Measurements from ENCODE around the gene WDR70.

DNA sequence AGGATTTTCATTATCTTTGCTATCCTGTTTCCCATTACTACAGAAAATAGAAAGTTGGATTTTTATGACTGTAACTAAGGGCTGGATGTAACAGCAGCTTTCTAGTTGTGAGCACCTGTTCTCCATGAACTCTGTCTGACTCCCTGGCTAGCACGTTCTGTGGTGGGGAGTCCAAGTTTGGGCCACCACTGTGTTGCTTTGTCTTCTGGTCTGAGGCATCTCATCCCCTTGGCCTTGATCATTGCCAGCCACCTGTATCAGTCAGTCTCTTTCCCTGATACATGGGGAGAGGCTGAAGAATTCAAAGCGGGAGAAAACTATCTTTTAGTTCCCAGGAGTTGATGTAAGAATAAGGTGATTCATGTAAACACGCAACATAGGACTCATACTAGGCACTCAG lies 33.4 kb downstream of the WDR70 start:
- TF ChIP-seq, protein P1, sequence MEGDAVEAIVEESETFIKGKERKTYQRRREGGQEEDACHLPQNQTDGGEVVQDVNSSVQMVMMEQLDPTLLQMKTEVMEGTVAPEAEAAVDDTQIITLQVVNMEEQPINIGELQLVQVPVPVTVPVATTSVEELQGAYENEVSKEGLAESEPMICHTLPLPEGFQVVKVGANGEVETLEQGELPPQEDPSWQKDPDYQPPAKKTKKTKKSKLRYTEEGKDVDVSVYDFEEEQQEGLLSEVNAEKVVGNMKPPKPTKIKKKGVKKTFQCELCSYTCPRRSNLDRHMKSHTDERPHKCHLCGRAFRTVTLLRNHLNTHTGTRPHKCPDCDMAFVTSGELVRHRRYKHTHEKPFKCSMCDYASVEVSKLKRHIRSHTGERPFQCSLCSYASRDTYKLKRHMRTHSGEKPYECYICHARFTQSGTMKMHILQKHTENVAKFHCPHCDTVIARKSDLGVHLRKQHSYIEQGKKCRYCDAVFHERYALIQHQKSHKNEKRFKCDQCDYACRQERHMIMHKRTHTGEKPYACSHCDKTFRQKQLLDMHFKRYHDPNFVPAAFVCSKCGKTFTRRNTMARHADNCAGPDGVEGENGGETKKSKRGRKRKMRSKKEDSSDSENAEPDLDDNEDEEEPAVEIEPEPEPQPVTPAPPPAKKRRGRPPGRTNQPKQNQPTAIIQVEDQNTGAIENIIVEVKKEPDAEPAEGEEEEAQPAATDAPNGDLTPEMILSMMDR (conservative IDR thresholded peaks at IDR 0.05; ENCODE audit: low read depth, low read length) = no peak
- no peak for TF ChIP-seq EZH2 (IDR thresholded peaks at IDR 0.05; ENCODE audit: borderline replicate concordance, low read depth, low read length, poor library complexity, severe bottlenecking)
